Parathyroid adenoma (tissue), 2 donors: ENCODE data around the gene RFX6.

Source experiments
- H2AFZ ChIP-seq: fragments of 300-600 bp; sonication (generic); one replicate; pipeline ENCODE4 v1.7.0; 2017; ENCODE audit warnings: antibody characterized with exemption, mild to moderate bottlenecking
- H3K27ac ChIP-seq: fragments of 300-600 bp; sonication (generic); one replicate; pipeline ENCODE4 v1.7.0; 2017
- H3K27me3 ChIP-seq: fragments of 300-600 bp; sonication (generic); one replicate; pipeline ENCODE4 v1.7.0; 2017; ENCODE audit warnings: low read length; ENCODE audit not compliant: control insufficient read depth, insufficient read depth
- H3K36me3 ChIP-seq: fragments of 300-600 bp; sonication (generic); one replicate; pipeline ENCODE4 v1.7.0; 2017; ENCODE audit warnings: low read length; ENCODE audit not compliant: control insufficient read depth, insufficient read depth
- H3K4me1 ChIP-seq: fragments of 300-600 bp; sonication (generic); one replicate; pipeline ENCODE4 v1.7.0; 2017; ENCODE audit warnings: control low read depth
- H3K4me2 ChIP-seq: fragments of 300-600 bp; sonication (generic); one replicate; pipeline ENCODE4 v1.7.0; 2017; ENCODE audit warnings: low read length
- H3K4me3 ChIP-seq: fragments of 300-600 bp; sonication (generic); one replicate; pipeline ENCODE4 v1.7.0; 2017; ENCODE audit warnings: low read depth, low read length
- H3K79me2 ChIP-seq: fragments of 300-600 bp; sonication (generic); one replicate; pipeline ENCODE4 v1.7.0; 2017; ENCODE audit warnings: control low read depth
- H3K9ac ChIP-seq: fragments of 300-600 bp; sonication (generic); one replicate; pipeline ENCODE4 v1.7.0; 2017; ENCODE audit warnings: mild to moderate bottlenecking
- H3K9me3 ChIP-seq: fragments of 300-600 bp; sonication (generic); one replicate; pipeline ENCODE4 v1.7.0; 2017; ENCODE audit warnings: low read length; ENCODE audit not compliant: control insufficient read depth
- CTCF ChIP-seq: fragments of 300-600 bp; sonication (generic); IDR thresholded peaks from one replicate; pipeline ENCODE4 v1.7.0; 2017; ENCODE audit warnings: antibody characterized with exemption, mild to moderate bottlenecking
- donor health status: primary hyperparathyroidism.

Gene RFX6

DNA sequence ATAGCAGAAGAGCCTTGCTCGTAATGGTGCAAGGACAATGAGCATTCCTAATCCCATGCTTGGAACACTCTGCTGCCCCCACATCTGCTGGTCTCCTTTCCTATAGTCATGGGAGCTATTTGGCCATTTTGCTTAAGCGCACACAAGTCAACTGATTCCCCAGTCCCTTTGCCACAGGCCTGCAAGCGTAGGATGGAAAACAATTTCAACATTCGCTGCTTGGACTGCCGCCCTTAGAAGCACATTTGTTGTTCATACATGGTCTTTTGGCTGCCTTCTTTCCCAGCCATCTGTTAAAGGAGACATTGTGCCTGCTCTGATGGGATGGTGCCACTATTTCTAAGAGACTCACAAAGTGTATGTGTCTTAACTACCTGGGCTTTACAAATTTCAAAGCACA, 96.9 kb downstream of the RFX6 start:
- no peak overlapping the region for H3K27ac ChIP-seq

GRCh38 chr6:116974526-116975316, 97.7 kb downstream of the RFX6 start:
- no peak overlapping the region for H3K4me3 ChIP-seq
- H3K79me2 ChIP-seq, result no peaks in the 10 kb centered on the region
- H3K9me3 ChIP-seq, result no peaks in the 10 kb centered on the region
- no peaks in the 10 kb centered on the region for H3K36me3 ChIP-seq
- no peak overlapping the region for H3K4me2 ChIP-seq
- H2AFZ ChIP-seq, result no peak overlapping the region
- TF ChIP-seq CTCF, result no peak
- no peaks in the 10 kb centered on the region for H3K4me1 ChIP-seq
- no peaks in the 10 kb centered on the region for H3K27me3 ChIP-seq
- H3K27ac ChIP-seq, result no peak overlapping the region
- no peak overlapping the region for H3K9ac ChIP-seq

More for the DNA sequence above, 96.9 kb downstream of the RFX6 start:
- Histone ChIP-seq H3K9ac (no peak overlapping the region), H3K9me3 (no peaks in the 10 kb centered on the region), H3K79me2 (no peaks in the 10 kb centered on the region), H3K27me3 (no peaks in the 10 kb centered on the region), H3K4me3 (no peak overlapping the region), H3K4me2 (no peak overlapping the region), H3K4me1 (no peaks in the 10 kb centered on the region), H3K36me3 (no peaks in the 10 kb centered on the region), H2AFZ (no peak overlapping the region)
- TF ChIP-seq CTCF, result no peak

DNA sequence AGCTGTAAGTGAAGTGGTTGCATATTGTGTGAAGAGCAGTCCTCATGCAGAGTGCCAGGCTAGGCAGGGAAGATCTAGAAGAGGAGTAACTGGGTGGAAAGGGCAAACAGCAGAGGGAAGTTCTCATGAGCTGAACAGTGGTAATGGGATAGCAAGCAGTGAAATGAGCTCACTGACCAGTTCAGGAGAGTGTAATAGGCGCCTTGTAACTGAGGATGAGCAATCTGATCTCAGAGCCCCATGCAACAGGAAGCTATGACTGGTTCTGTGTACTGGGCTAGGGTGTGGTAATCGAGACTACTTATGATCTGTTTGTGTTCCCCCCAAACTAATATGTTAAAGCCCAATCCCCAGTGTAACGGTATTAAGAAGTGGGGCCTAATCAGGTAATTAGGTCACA, 98.6 kb downstream of the RFX6 start:
- Histone ChIP-seq H3K4me1 (no peaks in the 10 kb centered on the region), H3K4me2 (no peak overlapping the region), H3K27ac (no peak overlapping the region), H3K4me3 (no peak overlapping the region), H3K79me2 (no peaks in the 10 kb centered on the region), H3K27me3 (no peaks in the 10 kb centered on the region), H3K36me3 (no peaks in the 10 kb centered on the region), H3K9me3 (no peaks in the 10 kb centered on the region), H2AFZ (peak overlapping the region; percentile 14), H3K9ac (no peak overlapping the region)
- TF ChIP-seq CTCF, result no peak

- Histone ChIP-seq H3K79me2 (no peaks in the 10 kb centered on the region), H3K9ac (no peak overlapping the region), H3K27me3 (no peaks in the 10 kb centered on the region), H3K36me3 (no peaks in the 10 kb centered on the region), H3K4me1 (no peaks in the 10 kb centered on the region), H3K9me3 (no peaks in the 10 kb centered on the region), H3K4me2 (no peak overlapping the region), H3K4me3 (no peak overlapping the region), H3K27ac (no peak overlapping the region), H2AFZ (no peak overlapping the region)
- TF ChIP-seq CTCF, result no peak
These were observed 102.5 kb downstream of the RFX6 start for GRCh38 chr6:116979560-116979959.
